Motor neuron (in vitro differentiated cells): ENCODE results near the gene IGFLR1. TPM values are rescaled to one million over a fixed set of nuclear protein-coding genes. Genes with fewer than 3 reads are reported as not detected.

Experiments
- total RNA-seq, 8 experiments: library from RNA; unstranded; fragments of 300-600 nt; gene quantifications; 2 replicates each; pipeline versions ENCODE4 v1.2.3 to v1.2.4, GENCODE V29; 2022

IGFLR1 gene
- total RNA-seq, 8 experiments from 2014 or later = 1.8 to 6.4 (median 4.3) TPM

Other genes with a start within 250 kb of the IGFLR1 start
- 10 to 100 TPM in 2 of 8 experiments, 1 to 10 TPM in 3, under 1 TPM in 2, not detected in 1; 0.14 to 49.2 (median 3.1) TPM for gene DMKN, start 228.8 kb downstream of the IGFLR1 start, total RNA-seq
- 1 to 10 TPM in 2 of 8 experiments, under 1 TPM in 6; 0.11 to 3.5 (median 0.41) TPM for gene SBSN, start 214.1 kb downstream of the IGFLR1 start, total RNA-seq
- gene GAPDHS, start 209.0 kb downstream of the IGFLR1 start, total RNA-seq = not detected
- 100 to 1,000 TPM in 2 of 8 experiments, 10 to 100 TPM in 6; 70.4 to 130 (median 89.3) TPM for gene TMEM147, start 196.8 kb downstream of the IGFLR1 start, total RNA-seq
- gene ATP4A, start 178.8 kb downstream of the IGFLR1 start, total RNA-seq = under 1 TPM in 5 of 8 experiments, not detected in 3; 0.05 to 0.25 (median 0.11) TPM
- under 1 TPM in 1 of 8 experiments, not detected in 7; 0.66 TPM for gene PMIS2, start 156.3 kb downstream of the IGFLR1 start, total RNA-seq
- gene HAUS5, start 129.7 kb downstream of the IGFLR1 start, total RNA-seq = 10 to 100 TPM in 3 of 8 experiments, 1 to 10 TPM in 5; 2.7 to 14.3 (median 9.4) TPM
- gene RBM42, start 113.4 kb downstream of the IGFLR1 start, total RNA-seq = 10 to 100 TPM; 33.4 to 71.7 (median 51.1) TPM
- 1 to 10 TPM in 5 of 8 experiments, under 1 TPM in 3; 0.50 to 3.2 (median 1.4) TPM for gene ETV2, start 100.7 kb downstream of the IGFLR1 start, total RNA-seq
- 100 to 1,000 TPM; 721 to 998 (median 791) TPM for gene COX6B1, start 94.1 kb downstream of the IGFLR1 start, total RNA-seq
- gene UPK1A, start 75.9 kb downstream of the IGFLR1 start, total RNA-seq = under 1 TPM in 1 of 8 experiments, not detected in 7; 0.38 TPM
- gene ZBTB32, start 37.9 kb downstream of the IGFLR1 start, total RNA-seq = 10 to 100 TPM in 1 of 8 experiments, 1 to 10 TPM in 4, under 1 TPM in 3; 0.43 to 34.3 (median 2.2) TPM
- 10 to 100 TPM in 4 of 8 experiments, 1 to 10 TPM in 4; 6.1 to 28.4 (median 11.0) TPM for gene KMT2B, start 24.4 kb downstream of the IGFLR1 start, total RNA-seq
- 10 to 100 TPM; 14.0 to 33.1 (median 18.9) TPM for gene U2AF1L4, start 3.0 kb upstream of the IGFLR1 start, total RNA-seq
- gene PSENEN, start 3.2 kb upstream of the IGFLR1 start, total RNA-seq = 100 to 1,000 TPM in 2 of 8 experiments, 10 to 100 TPM in 6; 56.4 to 142 (median 84.7) TPM
- 10 to 100 TPM; 12.6 to 32.0 (median 19.9) TPM for gene LIN37, start 6.1 kb upstream of the IGFLR1 start, total RNA-seq
- 1 to 10 TPM in 2 of 8 experiments, under 1 TPM in 6; 0.14 to 1.8 (median 0.68) TPM for gene HSPB6, start 14.6 kb upstream of the IGFLR1 start, total RNA-seq
- gene PROSER3, start 15.7 kb upstream of the IGFLR1 start, total RNA-seq = 10 to 100 TPM in 5 of 8 experiments, 1 to 10 TPM in 3; 3.1 to 19.9 (median 12.7) TPM
- gene ARHGAP33, start 33.1 kb upstream of the IGFLR1 start, total RNA-seq = 10 to 100 TPM in 5 of 8 experiments, 1 to 10 TPM in 2, under 1 TPM in 1; 0.51 to 33.1 (median 16.1) TPM
- gene PRODH2, start 70.4 kb upstream of the IGFLR1 start, total RNA-seq = under 1 TPM in 1 of 8 experiments, not detected in 7; 0.52 TPM
- gene NPHS1, start 110.1 kb upstream of the IGFLR1 start, total RNA-seq = under 1 TPM in 6 of 8 experiments, not detected in 2; 0.05 to 0.85 (median 0.37) TPM
- 1 to 10 TPM in 5 of 8 experiments, under 1 TPM in 3; 0.10 to 6.2 (median 1.3) TPM for gene KIRREL2, start 114.5 kb upstream of the IGFLR1 start, total RNA-seq
- 100 to 1,000 TPM in 5 of 8 experiments, 10 to 100 TPM in 1, 1 to 10 TPM in 2; 4.6 to 397 (median 337) TPM for gene APLP1, start 126.1 kb upstream of the IGFLR1 start, total RNA-seq
- gene NFKBID, start 158.1 kb upstream of the IGFLR1 start, total RNA-seq = 10 to 100 TPM in 1 of 8 experiments, 1 to 10 TPM in 7; 1.6 to 10.1 (median 3.7) TPM
- gene HCST, start 160.1 kb upstream of the IGFLR1 start, total RNA-seq = 1 to 10 TPM in 2 of 8 experiments, under 1 TPM in 3, not detected in 3; 0.33 to 3.8 (median 0.62) TPM
- gene TYROBP, start 165.8 kb upstream of the IGFLR1 start, total RNA-seq = under 1 TPM in 1 of 8 experiments, not detected in 7; 0.76 TPM
- gene LRFN3, start 193.9 kb upstream of the IGFLR1 start, total RNA-seq = 10 to 100 TPM in 1 of 8 experiments, 1 to 10 TPM in 6, under 1 TPM in 1; 0.56 to 11.7 (median 6.5) TPM